Type B pancreatic cell (in vitro differentiated cells): ENCODE results near the gene FIBIN. TPM values are rescaled to one million over a fixed set of nuclear protein-coding genes. Genes with fewer than 3 reads are reported as not detected.

Source experiments
- DNase-seq: peaks from one replicate; pipeline ENCODE4 v3.0.0; 2021; ENCODE audit warnings: mixed read lengths; ENCODE audit not compliant: unreplicated experiment; ENCODE audit errors: extremely low spot score
- H3K27ac Mint-ChIP-seq: 2 replicates; pipeline ENCODE4 v1.8.0; 2021; ENCODE audit warnings: mild to moderate bottlenecking, mixed read lengths
- H3K27me3 Mint-ChIP-seq: 2 replicates; pipeline ENCODE4 v1.8.0; 2021; ENCODE audit warnings: mixed read lengths
- H3K36me3 Mint-ChIP-seq: 2 replicates; pipeline ENCODE4 v1.8.0; 2021; ENCODE audit warnings: mixed read lengths
- H3K4me1 Mint-ChIP-seq: one replicate; pipeline ENCODE4 v1.8.0; 2021; ENCODE audit warnings: mixed read lengths; ENCODE audit not compliant: unreplicated experiment
- H3K4me3 Mint-ChIP-seq: 2 replicates; pipeline ENCODE4 v1.8.0; 2021; ENCODE audit warnings: mild to moderate bottlenecking, mixed read lengths
- H3K9me3 Mint-ChIP-seq: 2 replicates; pipeline ENCODE4 v1.8.0; 2021; ENCODE audit warnings: mixed read lengths
- total RNA-seq: library from RNA; stranded (reverse); gene quantifications from 2 replicates; pipeline ENCODE4 v1.2.1, GENCODE V29; 2021; ENCODE audit warnings: low replicate concordance
- TF ChIP-seq, protein P1 (sequence below): fragments of 200-600 bp; sonication (generic); conservative IDR thresholded peaks from 2 replicates; pipeline ENCODE4 v1.5.0; 2021; ENCODE audit warnings: antibody characterized with exemption, mild to moderate bottlenecking

The FIBIN gene
- total RNA-seq, 1 donor from 2014 or later = 0.65 TPM

DNA sequence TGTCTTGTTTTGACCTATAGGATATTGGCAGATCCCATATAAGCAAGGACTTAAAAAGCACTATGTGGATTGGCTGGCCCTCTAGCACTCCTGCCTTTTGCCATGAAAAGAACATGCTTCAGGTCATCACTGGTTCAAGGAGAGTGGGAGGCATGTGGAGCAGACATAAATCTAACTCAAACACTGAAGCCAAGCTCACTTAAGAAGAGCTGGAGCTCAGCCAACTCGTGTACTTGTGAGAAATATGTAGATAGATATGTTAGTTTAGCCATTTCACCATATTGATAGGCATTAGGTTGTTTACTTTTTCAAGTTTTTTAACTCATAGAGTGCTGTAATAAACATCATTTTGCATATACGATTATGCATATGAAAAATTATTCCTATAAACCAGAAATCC lies 26.8 kb downstream of the FIBIN start:
- TF ChIP-seq, protein P1, sequence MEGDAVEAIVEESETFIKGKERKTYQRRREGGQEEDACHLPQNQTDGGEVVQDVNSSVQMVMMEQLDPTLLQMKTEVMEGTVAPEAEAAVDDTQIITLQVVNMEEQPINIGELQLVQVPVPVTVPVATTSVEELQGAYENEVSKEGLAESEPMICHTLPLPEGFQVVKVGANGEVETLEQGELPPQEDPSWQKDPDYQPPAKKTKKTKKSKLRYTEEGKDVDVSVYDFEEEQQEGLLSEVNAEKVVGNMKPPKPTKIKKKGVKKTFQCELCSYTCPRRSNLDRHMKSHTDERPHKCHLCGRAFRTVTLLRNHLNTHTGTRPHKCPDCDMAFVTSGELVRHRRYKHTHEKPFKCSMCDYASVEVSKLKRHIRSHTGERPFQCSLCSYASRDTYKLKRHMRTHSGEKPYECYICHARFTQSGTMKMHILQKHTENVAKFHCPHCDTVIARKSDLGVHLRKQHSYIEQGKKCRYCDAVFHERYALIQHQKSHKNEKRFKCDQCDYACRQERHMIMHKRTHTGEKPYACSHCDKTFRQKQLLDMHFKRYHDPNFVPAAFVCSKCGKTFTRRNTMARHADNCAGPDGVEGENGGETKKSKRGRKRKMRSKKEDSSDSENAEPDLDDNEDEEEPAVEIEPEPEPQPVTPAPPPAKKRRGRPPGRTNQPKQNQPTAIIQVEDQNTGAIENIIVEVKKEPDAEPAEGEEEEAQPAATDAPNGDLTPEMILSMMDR = no peak
- no peaks in the 10 kb centered on the region for H3K4me1 Mint-ChIP-seq
- H3K27me3 Mint-ChIP-seq = no peaks in the 10 kb centered on the region
- no peak overlapping the region for H3K27ac Mint-ChIP-seq
- H3K9me3 Mint-ChIP-seq = peaks cover 4% of the 10 kb centered on the region
- H3K4me3 Mint-ChIP-seq = no peak overlapping the region
- H3K36me3 Mint-ChIP-seq = no peaks in the 10 kb centered on the region
- no peak for DNase-seq

DNA sequence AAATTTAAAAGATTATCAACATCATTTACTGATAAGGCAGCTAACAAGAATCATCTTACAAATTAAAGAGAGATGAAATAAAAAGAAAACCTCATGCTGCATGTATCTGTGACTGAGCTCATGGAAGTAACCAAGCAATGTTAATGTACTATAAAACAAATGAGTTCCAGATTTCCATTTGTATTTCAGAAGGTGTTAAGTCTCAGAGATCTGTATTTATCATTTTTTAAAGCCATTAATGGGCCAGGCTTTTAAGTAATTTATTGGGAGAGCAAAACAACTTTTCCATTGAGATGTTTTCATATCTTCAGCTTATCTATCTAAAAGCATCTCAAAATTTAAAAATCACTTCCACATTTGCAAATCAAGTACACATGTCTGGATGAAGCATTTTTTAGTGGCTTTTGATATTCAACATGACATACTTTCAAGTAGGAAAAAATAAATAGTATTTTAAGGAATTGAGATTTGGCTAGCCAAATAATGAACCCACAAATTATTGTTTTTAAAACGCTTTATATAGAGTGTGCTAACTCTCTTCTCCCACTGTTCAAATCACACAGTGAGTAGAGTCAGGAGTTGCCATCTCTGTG lies 28.8 kb downstream of the FIBIN start:
- Mint-ChIP-seq H3K9me3 (peaks cover 4% of the 10 kb centered on the region), H3K27me3 (no peaks in the 10 kb centered on the region), H3K4me1 (peaks cover 7% of the 10 kb centered on the region), H3K36me3 (no peaks in the 10 kb centered on the region), H3K4me3 (no peak overlapping the region), H3K27ac (no peak overlapping the region)
- no peak for DNase-seq
- TF ChIP-seq, protein P1 = no peak

DNA sequence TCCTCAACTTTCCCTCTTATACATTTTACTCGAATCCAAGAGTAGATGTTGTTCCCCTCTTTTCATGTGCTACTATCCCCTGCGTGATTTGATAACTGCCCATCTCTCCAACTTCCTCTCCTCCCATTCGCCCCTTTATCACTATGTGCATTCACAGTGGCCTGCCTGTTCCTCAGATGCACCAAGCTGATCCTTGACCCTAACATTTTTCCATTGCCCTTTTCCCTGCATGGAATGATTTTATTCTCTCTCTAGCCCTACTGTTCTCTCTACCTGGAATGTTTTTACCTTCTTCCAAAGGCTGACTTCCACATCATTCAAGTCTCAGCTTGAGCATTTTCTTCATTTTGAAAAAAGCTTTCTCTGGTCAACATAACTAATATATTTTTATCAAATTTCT lies 31.0 kb downstream of the FIBIN start:
- Mint-ChIP-seq H3K27ac (no peak overlapping the region), H3K4me1 (peaks cover 11% of the 10 kb centered on the region), H3K27me3 (no peaks in the 10 kb centered on the region), H3K9me3 (peaks cover 4% of the 10 kb centered on the region), H3K4me3 (no peak overlapping the region), H3K36me3 (no peaks in the 10 kb centered on the region)
- TF ChIP-seq, protein P1 = no peak
- DNase-seq = no peak

DNA sequence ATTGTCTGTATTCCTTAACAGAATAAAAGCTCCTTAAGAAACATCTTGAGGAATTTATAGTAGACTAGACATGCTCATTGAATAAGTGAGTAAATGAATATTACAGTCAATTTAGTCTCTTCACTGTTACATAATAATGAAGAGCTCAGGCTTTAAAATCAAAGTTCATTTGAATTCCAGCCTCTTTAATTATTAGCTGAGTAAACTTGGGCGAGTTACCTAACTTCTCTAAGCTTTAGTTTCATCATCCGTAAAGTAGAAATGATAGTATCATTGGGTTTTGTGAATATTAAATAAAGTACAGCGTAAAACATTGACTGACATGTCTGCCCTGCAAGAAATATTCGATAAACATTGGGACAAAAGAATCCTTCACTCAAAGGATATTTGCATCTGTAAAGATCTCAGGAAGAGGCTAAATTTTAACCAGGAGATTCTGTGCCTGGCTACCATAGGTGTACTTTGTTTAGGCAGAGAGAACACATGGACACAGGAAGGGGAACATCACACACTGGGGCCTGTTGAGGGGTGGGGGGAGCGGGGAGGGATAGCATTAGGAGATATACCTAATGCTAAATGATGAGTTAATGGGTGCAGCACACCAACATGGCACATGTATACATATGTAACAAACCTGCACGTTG lies 31.5 kb downstream of the FIBIN start:
- TF ChIP-seq, protein P1 = no peak
- DNase-seq = no peak
- H3K27me3 Mint-ChIP-seq = no peaks in the 10 kb centered on the region
- H3K4me1 Mint-ChIP-seq = peaks cover 11% of the 10 kb centered on the region
- H3K27ac Mint-ChIP-seq = no peak overlapping the region
- no peak overlapping the region for H3K4me3 Mint-ChIP-seq
- peaks cover 4% of the 10 kb centered on the region for H3K9me3 Mint-ChIP-seq
- H3K36me3 Mint-ChIP-seq = no peaks in the 10 kb centered on the region

DNA sequence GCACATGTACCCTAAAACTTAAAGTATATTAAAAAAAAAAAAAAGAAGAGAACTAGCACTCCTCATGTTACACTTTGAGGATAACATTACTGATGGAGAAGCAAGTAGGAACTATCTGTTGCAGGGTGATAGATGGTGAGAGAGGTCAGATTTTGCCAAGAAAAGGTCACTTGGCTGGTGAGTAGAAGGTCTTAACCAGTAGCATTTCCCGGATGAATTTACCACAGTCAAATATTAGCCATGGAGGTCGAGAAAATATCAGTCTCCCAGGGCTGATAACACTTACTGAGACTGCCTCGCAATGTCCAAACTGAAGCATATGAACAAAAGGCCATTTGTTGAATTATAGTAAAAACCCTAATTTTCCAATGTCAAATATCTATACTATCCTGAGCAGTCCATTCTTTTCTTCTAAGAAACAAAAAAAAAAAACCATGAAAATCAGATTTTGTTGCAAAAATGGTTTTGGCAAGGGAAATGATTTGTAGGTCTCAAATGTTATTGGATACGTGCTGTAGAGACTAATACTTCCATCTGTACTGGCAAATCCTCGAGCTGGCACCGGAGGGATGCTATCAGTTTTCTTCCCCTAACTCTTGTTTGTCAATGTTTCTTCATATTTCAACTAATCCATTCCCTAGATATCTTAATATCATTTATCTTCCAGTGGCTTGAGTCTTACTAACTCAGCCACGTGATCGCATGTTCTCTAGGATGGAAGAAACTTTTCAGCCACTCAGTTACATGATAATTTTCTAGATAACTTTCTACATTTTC lies 32.2 kb downstream of the FIBIN start:
- Mint-ChIP-seq H3K9me3 (peaks cover 4% of the 10 kb centered on the region), H3K27me3 (no peaks in the 10 kb centered on the region), H3K4me1 (peaks cover 11% of the 10 kb centered on the region), H3K4me3 (no peak overlapping the region), H3K36me3 (no peaks in the 10 kb centered on the region), H3K27ac (no peak overlapping the region)
- DNase-seq = no peak
- TF ChIP-seq, protein P1 = no peak
